SW480 (cell line): ENCODE data around the gene WDR17.

Experiments used
- DNase-seq: peaks from one replicate; pipeline ENCODE4 v3.0.0-alpha.2; 2016; ENCODE audit warnings: low spot score

Gene WDR17

GRCh38 chr4:176065435-176066291, at the start of gene WDR17:
Gene WDR17 (plus strand): TSS chr4:176065841. CDS start chr4:176111581, 45,740 bp downstream.
- peak; percentile 82 for DNase-seq

- no peak for DNase-seq
Measured at GRCh38 chr4:176016601-176017000, 49.0 kb upstream of the WDR17 start.

- DNase-seq = no peak
Measured at GRCh38 chr4:176020481-176021085, 45.1 kb upstream of the WDR17 start.

GRCh38 chr4:176030391-176030790, 35.2 kb upstream of the WDR17 start:
- DNase-seq = no peak

- DNase-seq = no peak
Measured at GRCh38 chr4:176031922-176032321, 33.7 kb upstream of the WDR17 start.

GRCh38 chr4:176032454-176032853, 33.2 kb upstream of the WDR17 start:
- no peak for DNase-seq

- DNase-seq = peak; percentile 9
Measured at GRCh38 chr4:176034499-176034898, 31.1 kb upstream of the WDR17 start.

GRCh38 chr4:176034936-176035335, 30.7 kb upstream of the WDR17 start:
- no peak for DNase-seq

- no peak for DNase-seq
Measured at GRCh38 chr4:176036585-176037205, 28.9 kb upstream of the WDR17 start.

GRCh38 chr4:176038789-176039188, 26.9 kb upstream of the WDR17 start:
- DNase-seq = no peak

GRCh38 chr4:176042195-176042594, 23.4 kb upstream of the WDR17 start:
- no peak for DNase-seq

- no peak for DNase-seq
Measured at GRCh38 chr4:176043838-176044588, 21.6 kb upstream of the WDR17 start.

GRCh38 chr4:176044589-176044951, 21.1 kb upstream of the WDR17 start:
- no peak for DNase-seq

GRCh38 chr4:176048631-176049030, 17.0 kb upstream of the WDR17 start:
- DNase-seq = no peak

GRCh38 chr4:176052744-176053143, 12.9 kb upstream of the WDR17 start:
- DNase-seq = no peak

- DNase-seq = no peak
Measured at GRCh38 chr4:176053785-176054184, 11.9 kb upstream of the WDR17 start.

GRCh38 chr4:176054942-176055341, 10.7 kb upstream of the WDR17 start:
- DNase-seq = no peak

- no peak for DNase-seq
Measured at GRCh38 chr4:176063718-176064117, 1.9 kb upstream of the WDR17 start.

- no peak for DNase-seq
Measured at GRCh38 chr4:176064539-176064938, 1.1 kb upstream of the WDR17 start.

GRCh38 chr4:176066757-176067156, 1.1 kb downstream of the WDR17 start:
- DNase-seq = no peak

GRCh38 chr4:176077561-176077960, 11.9 kb downstream of the WDR17 start:
- no peak for DNase-seq

GRCh38 chr4:176084769-176085168, 19.1 kb downstream of the WDR17 start:
- DNase-seq = no peak
